GM12872 (cell line): Measurements from ENCODE around the gene SMIM9.

Experiments
- TF ChIP-seq, protein P1 (sequence below): IDR thresholded peaks from 3 replicates; pipeline ENCODE4 v1.5.1; 2011; ENCODE audit warnings: low read depth, mild to moderate bottlenecking, low read length, moderate library complexity; ENCODE audit not compliant: insufficient read depth

SMIM9 gene

GRCh38 chrX:154819771-154820341 lies 14.6 kb downstream of the SMIM9 start:
- TF ChIP-seq, protein P1, sequence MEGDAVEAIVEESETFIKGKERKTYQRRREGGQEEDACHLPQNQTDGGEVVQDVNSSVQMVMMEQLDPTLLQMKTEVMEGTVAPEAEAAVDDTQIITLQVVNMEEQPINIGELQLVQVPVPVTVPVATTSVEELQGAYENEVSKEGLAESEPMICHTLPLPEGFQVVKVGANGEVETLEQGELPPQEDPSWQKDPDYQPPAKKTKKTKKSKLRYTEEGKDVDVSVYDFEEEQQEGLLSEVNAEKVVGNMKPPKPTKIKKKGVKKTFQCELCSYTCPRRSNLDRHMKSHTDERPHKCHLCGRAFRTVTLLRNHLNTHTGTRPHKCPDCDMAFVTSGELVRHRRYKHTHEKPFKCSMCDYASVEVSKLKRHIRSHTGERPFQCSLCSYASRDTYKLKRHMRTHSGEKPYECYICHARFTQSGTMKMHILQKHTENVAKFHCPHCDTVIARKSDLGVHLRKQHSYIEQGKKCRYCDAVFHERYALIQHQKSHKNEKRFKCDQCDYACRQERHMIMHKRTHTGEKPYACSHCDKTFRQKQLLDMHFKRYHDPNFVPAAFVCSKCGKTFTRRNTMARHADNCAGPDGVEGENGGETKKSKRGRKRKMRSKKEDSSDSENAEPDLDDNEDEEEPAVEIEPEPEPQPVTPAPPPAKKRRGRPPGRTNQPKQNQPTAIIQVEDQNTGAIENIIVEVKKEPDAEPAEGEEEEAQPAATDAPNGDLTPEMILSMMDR: no peak

- TF ChIP-seq, protein P1: no peak
Measured at GRCh38 chrX:154818916-154819770, 15.3 kb downstream of the SMIM9 start.

DNA sequence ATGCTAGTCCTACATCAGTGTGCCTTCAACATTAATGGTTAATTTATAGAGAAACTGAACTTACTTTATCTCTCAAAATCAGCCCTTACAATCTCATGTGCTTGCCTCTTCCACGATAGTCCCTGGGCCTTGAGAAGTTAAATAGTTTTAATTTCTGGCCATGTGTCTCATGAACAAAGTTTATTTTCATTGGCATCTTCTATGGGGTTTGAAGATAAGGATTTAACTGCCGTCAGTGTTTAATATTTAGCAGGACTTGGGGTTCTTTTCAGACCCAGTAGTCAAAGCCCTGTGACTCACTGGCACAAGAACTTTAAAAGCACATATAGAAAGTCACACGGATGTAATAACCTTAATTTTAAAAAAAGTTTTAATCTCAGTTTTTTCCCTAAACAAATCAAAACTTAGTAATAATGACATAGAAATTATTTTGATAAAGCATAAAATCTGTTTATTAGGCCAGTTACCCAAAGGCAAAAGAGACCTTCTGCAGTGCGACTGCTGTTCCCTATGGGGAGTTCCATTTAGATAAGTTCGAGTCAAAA lies 19.1 kb downstream of the SMIM9 start:
- TF ChIP-seq, protein P1: no peak

- TF ChIP-seq, protein P1: no peak
Measured at GRCh38 chrX:154813801-154814200, 20.7 kb downstream of the SMIM9 start.

GRCh38 chrX:154812341-154813101 lies 21.9 kb downstream of the SMIM9 start:
- TF ChIP-seq, protein P1: no peak

DNA sequence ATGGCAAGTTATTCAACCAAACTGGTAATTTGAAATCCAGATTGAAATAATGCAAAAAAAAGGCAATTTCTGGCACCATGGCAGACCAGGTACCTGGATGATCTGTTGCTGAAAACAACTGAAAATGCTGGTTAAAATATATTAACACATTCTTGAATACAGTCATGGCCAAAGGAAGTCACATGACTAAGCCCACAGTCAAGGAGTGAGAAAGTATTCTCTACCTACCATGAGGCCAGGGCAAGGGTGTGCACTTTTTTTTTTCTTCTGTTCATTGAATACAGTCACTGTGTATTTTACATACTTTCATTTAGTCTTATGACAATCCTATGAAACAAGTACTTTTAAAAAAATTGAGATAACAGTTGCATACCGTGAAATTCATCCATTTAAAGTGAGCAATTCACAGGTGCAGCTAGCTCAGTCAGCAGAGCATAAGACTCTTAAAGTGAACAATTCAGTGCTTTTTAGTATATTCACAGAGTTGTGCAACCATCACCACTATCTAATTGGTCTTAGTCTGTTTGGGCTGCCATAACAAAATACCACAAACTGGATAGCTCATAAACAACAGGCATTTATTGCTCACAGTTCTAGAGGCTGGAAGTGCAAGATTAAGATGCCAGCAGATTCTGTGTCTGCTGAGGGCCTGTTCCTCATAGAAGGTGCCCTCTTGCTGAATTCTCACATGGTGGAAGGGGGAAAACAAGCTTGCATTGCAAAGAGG lies 24.4 kb downstream of the SMIM9 start:
- TF ChIP-seq, protein P1: no peak
